Liver (tissue), 3 donors: ENCODE measurements around the gene ACSF2.

Experiments
- GABPA ChIP-seq, 2 donors: IDR thresholded peaks in 1 of 2; conservative IDR thresholded peaks in 1 of 2; 2 replicates each; pipeline ENCODE4 v1.6.1; 2016; ENCODE audit warnings: antibody characterized with exemption in 2 of 2, mild to moderate bottlenecking in 1 of 2, moderate library complexity in 1 of 2
- JUND ChIP-seq, 2 donors: IDR thresholded peaks; 2 replicates each; pipeline ENCODE4 v1.6.1; 2016; ENCODE audit warnings: antibody characterized with exemption in 2 of 2
- RXRA ChIP-seq, 2 donors: IDR thresholded peaks; 2 replicates each; pipeline ENCODE4 v1.6.1; 2017 to 2018; ENCODE audit warnings: antibody characterized with exemption in 2 of 2, mild to moderate bottlenecking in 1 of 2
- TAF1 ChIP-seq: conservative IDR thresholded peaks from 2 replicates; pipeline ENCODE4 v1.6.1; 2016; ENCODE audit warnings: antibody characterized with exemption, mild to moderate bottlenecking
- TF ChIP-seq, protein P1 (sequence below): fragments of 150-350 bp; IDR thresholded peaks from 2 replicates; pipeline ENCODE4 v1.5.1; 2017; ENCODE audit warnings: improper control_type of control experiment, low read depth, low read length; ENCODE audit not compliant: missing input control
- donor health status: healthy.
- donor health status: healthy.

DNA sequence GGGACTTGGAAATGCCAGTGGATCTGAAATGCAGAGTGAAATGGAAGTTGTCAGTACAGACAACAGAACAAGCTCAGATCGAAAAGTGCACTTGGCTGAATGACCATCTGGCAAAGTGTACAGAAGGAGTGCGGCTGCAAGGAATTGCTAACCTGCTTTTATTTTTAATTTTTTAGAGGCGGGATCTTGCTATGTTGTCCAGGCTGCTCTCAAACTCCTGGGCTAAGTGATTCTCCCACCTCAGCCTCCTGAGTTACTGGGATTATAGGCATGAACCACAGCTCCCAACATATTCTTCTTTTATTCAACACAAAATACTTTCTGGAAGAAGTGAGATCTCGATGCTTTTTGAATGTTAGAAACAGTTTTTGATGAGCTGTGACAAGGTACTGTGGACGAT lies 32.3 kb upstream of the ACSF2 start:
- TF ChIP-seq, protein P1, sequence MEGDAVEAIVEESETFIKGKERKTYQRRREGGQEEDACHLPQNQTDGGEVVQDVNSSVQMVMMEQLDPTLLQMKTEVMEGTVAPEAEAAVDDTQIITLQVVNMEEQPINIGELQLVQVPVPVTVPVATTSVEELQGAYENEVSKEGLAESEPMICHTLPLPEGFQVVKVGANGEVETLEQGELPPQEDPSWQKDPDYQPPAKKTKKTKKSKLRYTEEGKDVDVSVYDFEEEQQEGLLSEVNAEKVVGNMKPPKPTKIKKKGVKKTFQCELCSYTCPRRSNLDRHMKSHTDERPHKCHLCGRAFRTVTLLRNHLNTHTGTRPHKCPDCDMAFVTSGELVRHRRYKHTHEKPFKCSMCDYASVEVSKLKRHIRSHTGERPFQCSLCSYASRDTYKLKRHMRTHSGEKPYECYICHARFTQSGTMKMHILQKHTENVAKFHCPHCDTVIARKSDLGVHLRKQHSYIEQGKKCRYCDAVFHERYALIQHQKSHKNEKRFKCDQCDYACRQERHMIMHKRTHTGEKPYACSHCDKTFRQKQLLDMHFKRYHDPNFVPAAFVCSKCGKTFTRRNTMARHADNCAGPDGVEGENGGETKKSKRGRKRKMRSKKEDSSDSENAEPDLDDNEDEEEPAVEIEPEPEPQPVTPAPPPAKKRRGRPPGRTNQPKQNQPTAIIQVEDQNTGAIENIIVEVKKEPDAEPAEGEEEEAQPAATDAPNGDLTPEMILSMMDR: no peak
- no peak for TF ChIP-seq RXRA (IDR thresholded peaks at IDR 0.05)
- no peak for TF ChIP-seq TAF1
- TF ChIP-seq JUND (IDR thresholded peaks at IDR 0.05): no peak
- TF ChIP-seq GABPA (IDR thresholded peaks at IDR 0.05 in 1 of 2, conservative IDR thresholded peaks at IDR 0.05 in 1 of 2): no peak
